Activated CD8-positive, alpha-beta memory T cell treated with anti-CD3 and anti-CD28 coated beads for 4 hours (primary cell): ENCODE data around the gene ZC3H4.
"Not testable (repeated sequence)": the region's sequence is repeated elsewhere in the genome, so short reads cannot be mapped to it uniquely, and the experiment has no call there.

Experiments used
- DNase-seq, 2 donors: peaks; one replicate each; pipeline ENCODE4 v3.0.0-alpha.2; 2020; ENCODE audit warnings: low read depth in 2 of 2

ZC3H4 gene

DNA sequence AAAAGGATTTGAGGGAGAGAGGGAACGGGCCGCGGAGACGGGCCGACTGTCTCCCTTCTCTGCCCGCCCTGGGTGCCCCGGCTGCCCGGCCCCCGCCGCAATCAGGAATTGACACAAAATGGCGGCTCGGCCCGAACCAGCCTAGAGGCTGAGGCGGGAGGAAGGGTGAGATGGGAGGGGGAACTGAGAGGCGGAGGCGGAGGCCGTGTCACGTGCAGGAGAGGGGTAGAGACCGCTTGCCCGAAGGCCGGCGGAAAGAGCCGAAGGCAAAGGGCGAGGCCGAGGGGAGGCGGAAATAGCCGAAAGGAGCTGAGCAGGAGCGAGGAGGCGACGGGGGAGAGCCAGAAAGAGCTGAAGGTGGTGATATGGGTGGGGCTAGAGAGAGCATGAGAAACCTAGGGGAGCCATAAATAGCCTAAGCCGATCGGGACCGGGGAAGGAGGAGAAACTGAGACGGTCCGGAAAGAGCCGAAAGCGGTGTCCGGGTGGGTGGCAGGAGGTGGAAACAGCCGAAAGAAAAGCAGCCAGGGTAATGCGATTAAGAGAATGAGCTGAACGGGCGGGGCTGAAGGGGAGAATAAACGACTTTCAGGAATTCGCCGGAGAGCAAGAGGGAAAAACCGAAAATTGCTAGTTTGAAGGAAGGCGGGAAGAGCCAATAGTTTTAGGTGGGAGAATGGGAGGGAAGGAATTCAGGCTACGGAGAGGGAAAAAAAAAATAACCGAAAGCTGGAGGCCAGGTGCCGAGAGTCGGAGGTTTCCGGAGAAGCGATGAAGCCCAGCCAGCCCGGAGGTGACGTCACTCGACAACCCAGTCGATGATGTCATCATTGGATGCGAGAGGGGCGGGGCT is at the start of gene ZC3H4:
ZC3H4 (minus strand) TSS at position 780 of the 853 bp plus-strand sequence. CDS start 1,192 bp downstream, outside the sequence.
- peak; percentile 97 to 99 for DNase-seq

DNA sequence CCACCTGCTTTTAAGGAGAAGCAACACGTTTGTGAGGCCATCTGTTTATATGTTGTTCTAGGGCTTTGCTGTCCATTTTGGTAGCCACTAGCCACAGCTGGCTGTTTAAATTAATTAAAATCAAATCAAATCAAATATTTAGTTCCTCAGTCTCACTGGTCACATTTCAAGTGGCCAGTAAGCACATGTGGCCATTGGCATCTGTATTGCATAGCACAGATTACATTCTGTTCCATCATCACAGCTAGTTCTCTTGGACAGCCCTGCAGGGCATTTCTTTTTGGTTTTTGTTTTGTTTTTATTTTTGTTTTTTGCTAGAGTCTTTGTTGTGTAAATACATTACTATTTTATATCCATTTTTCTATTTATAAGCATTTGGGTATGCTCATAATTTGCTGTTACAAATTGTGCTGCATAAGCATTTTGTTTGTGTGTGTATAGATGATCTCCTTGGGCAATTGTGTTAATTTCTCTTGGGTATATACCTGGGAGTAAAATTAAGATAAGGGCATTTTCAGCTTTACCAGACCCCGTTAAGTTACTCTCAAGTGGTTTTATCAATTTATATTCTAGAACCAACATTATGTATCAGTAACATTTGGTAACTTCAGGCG is 48.4 kb upstream of the ZC3H4 start:
- DNase-seq = no peak

DNA sequence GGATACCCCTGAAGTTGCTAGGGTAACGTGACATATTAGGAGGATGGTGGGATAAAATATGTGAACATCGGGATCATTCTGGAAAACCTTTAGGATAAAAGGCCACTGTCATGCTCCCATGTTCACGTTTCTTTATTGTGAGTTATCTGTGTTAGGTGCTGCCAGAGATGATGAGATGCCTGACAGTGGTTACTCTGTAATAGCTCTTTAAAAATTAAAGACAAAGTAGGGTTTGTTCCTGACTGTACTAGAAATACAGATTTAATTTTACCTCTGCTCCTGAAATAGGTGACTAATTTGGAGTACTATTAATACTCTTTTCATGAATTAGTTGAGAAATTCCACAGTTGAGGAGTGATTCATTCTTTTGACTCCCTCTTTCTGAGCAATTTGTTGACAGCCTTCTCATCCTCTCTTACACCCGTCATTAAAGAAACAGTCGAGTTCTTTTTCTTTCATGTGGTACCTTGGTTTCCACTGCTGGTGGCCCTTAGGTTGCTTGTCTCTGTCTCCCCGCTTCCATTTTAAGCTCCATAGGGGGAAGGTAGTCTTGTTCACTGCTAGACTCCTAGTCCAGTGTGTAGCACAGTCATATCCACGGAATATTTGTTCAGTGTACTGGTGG is 45.4 kb upstream of the ZC3H4 start:
- peak in 1 of 2 donors; percentile 17 for DNase-seq

DNA sequence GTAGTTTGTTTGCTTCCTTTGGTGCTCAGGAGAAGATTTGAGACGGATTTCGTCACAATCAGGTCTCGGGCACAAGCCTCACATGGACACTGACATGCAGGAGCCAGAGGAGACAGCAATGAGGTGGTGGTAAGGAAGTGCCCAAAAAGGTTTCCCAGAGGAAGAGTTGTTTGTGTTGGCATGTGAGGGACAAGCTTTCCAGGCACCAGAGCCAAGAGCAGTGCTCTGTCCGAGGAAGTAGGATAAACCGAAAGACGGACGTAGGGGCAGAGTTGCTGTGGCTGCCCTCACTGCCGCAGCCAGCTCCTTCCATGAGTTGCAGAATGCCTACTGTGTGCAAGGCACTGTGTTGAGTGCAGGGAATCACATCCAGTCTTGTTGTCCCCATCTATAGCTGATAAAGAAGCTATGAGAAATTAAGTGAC is 44.8 kb upstream of the ZC3H4 start:
- DNase-seq = no peak

DNA sequence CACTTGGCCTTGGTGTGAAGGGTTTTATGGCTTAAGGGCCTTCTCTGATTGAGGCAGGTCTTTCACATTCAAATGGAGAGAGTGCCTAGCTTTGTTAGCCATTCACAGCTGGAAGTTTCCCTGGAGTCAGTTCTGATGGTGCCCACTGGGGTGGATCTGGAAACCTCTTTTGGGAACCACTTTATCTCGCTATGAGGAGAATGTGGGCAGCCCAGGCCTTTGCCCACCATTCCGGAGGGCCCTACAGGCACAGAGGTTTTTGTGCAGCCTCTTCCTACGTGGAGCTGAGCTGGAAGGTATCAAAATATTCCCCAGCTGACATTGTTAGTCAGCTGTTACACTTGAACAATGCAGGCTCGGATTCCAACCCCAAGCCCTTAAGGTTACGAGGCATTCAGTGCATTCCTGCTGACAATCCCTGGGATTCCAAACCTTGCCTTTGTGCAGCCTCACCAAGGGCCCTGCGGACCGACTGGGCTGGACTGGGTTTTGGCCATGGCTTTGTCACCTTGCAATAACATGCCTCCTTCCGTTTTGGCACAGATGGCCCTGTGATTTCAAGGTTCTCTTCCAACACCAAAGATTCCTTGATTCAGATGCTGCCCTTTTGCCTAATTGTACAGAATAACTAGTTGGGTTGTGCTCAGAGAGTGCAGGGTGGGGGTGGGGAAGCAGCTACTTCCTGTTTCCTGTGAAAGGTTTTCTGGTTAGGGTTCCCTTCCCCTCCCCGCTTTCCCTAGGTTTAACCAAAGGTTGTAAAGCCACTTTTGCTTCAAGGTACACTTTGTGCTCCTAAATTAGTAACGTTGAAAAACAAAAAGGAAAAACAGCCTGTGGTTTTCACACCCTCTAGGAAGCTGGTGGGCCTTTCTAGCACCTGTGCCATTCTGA is 44.1 kb upstream of the ZC3H4 start:
- DNase-seq = no peak

DNA sequence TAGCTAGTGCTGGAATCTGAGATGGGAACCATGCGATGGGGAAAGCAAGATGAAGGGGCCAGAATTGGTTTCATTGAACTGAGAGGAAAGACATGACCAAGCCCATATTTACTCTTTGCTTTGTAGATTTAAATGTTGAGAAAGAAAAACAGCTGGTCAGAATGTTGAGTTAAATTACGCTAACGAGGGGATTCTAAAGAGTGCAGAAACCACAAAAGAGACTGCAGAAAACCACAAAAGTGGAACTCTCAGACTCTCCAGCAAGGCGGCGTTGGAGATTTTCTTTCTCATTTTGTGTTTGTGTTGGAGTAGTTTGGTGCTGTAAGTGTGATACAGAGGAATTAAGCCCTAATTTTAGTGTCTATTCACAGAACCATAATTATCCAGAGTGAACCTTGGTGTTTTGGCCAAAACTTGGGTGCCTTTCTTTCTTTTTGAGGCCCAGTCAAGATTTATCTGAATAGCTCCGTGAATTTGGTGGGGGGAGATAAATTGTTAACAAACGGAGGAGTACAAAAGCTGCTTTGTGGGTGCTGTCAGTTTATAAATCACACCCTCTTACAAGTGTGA is 43.4 kb upstream of the ZC3H4 start:
- no peak for DNase-seq

DNA sequence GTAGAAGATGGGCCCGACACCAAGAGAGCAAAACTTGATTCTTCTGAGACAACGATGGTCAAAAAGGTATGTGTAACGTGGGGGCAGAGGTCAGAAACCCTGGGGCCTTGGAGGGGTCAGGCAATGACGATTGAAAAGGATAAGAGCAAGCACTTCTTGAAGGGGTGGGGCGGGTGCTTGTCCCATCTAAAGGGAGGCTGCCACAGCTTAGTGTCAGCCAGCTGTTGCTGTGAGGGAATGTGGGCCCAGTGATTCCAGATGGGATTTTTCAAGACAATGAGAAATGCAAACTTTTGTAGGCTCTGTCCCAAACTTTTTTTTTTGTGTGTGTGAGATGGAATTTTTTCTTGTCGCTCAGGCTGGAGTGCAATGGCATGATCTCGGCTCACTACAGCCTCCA is 41.6 kb upstream of the ZC3H4 start:
- no peak for DNase-seq

DNA sequence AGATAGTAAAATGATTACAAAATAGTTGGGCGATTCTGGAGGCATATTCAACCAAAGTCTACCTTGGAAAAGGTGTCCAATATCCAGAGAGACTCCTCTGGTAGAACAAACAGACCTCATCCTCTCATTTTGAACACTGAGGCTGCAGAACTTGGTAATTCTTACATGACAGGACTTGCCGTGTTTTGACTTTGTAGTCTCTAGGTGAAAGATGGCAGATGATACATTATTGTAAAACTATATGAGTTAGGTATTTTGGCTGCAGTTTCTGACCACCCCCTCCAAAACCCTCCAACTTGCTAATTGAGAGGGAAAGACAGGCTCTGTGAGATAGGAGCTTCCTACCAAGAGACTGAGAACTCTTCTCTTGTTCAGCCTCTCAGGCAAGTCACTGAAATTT is 39.7 kb upstream of the ZC3H4 start:
- no peak for DNase-seq

DNA sequence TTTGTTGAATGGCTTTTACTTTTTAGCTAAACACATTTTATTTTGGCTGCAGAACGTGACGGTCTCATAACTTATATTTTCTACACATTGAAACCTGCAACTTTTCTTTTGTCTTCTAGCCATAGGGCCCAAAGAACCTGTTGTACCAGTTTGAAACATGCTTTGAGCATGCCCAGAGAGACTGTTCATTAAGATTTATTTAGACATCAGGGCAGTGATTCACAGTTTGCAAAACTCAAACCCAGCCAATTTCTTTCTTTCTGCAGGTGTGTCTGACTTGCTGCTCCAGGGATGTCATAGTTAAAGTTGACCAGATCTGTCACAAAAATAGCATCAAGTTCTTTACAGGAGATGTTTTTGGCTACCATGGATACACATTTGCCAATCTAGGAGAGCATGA is 39.1 kb upstream of the ZC3H4 start:
- no peak for DNase-seq

DNA sequence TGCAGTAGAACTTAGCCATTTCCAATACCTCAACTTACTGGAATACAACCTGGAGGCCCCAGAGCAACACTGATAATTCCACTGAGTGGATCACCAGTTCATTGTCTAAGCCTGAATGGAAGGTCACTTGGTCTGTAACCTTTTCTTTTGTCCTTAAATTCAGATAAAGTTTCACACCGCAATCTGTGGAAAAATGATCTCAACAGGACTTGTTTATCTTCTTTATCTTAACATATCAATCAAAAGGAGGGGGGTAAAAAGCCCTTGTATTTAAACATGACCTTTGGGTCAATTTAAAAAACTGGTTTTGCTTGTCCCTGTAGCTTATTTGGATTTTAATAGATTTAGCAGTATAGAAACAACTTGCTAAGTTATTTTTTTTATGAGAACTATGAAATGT is 38.6 kb upstream of the ZC3H4 start:
- DNase-seq = no peak

DNA sequence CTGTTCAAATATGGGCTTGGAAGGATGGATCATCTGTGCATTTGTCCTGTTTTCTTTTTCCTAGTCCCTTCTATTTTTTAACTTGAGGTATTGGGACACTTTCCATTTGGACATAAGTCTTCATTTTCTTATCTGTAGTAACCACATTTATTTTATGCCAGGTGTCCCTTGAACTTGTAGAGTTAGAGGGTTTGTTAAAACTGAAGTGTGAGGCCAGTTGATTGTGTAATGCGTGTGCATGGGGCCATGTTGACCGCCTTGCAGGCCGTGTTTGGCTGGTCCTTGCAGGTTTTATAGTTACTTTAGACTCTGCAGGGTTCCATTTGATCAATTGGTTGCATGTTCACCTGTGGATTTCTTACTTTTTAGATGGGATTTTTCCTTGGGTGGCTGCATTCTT is 38.1 kb upstream of the ZC3H4 start:
- no peak for DNase-seq

DNA sequence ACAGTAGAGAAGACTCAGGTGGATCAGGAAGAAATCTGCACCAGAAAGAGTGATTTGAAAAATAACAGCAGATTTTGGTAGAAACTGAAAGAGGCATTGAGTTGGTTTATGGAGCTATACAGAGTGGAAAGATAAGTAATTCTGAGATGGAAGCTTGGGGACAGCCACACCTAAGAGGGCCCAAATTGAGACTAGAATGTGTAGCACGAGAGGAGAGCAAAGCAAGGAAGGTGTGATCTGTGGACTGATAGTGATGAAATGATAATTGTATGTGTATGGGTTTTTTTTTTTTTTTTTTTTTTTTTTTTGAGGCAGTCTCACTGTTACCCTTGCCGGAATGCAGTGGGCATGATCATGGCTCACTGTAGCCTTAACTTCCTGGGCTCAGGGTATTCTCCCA is 33.3 kb upstream of the ZC3H4 start:
- DNase-seq = no peak

DNA sequence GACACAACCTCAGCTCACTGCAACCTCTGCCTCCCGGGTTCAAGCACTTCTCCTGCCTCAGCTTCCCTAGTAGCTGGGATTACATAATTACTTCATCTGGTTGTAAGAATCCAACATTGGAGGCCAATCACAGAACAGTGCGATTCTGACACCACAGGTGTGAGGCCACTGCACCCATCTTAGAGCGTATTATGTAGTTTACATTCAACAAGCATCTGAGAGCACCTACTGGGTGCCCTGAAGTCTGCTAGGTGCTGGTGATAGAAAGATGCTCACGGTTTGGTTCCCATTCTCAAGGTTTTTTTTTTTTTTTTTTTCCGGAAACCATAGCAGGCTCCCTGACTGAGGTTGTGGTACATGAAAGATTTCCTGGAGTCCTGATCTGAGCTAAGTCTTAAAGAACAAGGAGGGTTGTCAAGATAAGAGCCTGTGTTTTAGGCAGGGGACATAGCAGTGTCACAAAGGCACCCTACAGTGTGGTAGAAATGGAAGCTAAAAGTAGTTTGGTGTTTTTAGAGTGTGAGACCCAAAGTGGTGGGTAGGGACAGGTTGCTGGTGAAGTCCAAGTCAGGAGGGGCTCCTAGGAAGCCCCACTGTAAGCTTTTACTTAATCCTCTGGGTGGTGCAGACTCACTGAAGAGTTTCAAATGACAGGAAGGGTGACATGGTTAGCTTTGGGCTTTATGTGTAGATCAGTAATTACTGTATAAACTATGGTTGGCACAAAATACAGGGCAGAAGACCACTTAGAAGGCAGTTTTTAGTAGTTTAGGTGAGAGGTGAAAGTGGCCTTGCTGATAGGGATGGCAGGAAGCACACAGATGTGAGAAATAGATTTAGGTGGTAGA is 32.3 kb upstream of the ZC3H4 start:
- no peak for DNase-seq

DNA sequence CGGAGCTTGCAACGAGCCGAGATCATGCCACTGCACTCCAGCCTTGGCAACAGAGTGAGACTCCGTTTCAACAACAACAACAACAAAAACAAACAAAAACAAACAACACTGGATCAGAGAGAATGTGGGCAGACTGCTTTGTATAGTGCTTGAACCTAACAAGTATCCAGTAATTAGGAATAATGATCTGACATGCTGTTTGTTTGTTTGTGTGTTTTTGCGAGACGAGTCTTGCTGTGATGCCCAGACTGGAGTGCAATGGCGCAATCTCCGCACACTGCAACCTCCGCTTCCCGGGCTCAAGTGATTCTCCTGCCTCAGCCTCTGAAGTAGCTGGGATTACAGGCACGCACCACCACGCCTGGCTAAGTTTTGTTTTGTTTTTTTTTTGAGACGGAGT is 31.1 kb upstream of the ZC3H4 start:
- DNase-seq = no peak

DNA sequence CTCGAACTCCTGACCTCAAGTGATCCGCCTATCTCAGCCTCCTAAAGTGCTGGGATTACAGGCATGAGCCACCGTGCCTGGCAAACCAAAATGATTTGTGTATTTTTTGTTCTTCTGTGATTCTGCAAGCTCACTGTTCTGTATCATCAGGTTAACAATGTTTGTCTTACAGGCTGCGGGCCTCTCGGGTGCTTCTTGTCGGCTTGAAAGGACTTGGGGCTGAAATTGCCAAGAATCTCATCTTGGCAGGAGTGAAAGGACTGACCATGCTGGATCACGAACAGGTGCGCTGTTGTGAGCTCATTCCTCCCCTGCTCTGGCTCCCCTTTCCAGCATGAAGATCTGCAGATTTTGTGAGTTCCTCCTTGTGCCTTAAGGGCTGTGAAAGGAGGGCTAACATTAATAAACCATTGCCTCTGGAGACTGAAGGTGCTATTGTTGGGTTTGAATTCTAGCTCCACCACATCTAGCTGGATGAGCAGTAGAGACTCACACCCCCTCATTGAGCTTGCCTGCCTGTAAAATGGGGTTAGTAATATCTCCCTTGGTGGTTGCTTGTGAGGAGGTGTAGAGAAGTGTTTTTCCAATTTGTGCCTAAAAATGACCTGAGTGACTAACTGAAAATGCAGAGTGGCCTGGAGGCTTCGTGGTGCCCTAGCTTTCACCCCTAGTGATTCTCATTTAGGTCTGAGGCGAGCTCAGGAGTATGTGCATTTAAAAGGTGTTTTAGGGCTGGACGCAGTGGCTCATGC is 29.9 kb upstream of the ZC3H4 start:
- no peak for DNase-seq

DNA sequence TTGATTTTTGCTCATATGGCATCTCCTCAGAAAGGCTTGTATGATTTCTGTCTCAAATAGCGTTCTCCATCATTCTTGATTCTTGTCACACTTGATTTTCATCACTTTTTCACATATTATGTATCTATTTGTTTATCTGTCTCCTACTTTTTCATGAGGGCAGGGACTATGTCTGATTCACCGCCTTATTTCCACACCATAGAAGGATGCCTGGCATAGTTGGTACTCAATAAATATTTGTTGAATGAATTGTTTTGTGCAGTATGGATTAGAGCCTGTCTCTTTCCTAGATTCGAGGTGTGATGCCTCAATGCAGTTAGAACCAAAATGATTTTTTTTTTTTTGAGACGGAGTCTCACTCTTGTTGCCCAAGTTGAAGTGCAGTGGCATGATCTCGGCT is 29.2 kb upstream of the ZC3H4 start:
- DNase-seq = no peak

DNA sequence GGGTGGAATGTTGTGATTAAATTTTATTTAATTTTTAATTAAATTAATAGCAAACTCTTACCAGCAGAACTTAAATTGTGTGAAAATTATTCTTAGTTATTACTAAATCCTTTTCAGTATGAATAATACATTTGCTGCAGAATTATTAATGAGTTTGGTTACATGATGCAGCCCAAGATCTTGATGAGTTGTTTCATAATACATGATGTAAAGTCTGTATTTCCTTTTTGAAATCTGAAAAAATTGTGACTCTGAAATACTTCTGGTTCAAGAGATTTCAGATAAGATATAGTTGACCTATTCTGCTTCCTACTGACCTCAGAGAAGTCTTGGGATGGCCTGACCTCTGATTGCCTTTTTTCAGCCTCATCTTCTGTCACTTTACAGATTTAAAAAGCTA is 28.1 kb upstream of the ZC3H4 start:
- no peak for DNase-seq

DNA sequence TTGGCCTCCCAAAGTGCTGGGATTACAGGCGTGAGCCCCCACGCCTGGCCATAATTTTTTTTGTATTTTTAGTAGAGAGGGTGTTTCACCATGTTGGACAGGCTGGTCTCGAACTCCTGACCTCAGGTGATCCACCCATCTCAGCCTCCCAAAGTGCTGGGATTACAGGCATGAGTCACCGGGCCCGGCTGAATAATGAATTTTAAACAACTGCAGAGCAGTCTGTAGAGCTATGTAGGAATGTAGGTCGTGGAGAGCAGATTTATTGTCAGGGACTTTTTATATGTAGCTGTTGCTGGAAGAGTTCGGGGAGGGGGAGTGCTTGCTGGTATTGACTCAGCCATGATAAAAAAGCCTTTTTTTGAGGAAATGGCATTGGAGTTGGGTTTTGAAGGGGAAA is 27.7 kb upstream of the ZC3H4 start:
- DNase-seq = not testable (repeated sequence)

DNA sequence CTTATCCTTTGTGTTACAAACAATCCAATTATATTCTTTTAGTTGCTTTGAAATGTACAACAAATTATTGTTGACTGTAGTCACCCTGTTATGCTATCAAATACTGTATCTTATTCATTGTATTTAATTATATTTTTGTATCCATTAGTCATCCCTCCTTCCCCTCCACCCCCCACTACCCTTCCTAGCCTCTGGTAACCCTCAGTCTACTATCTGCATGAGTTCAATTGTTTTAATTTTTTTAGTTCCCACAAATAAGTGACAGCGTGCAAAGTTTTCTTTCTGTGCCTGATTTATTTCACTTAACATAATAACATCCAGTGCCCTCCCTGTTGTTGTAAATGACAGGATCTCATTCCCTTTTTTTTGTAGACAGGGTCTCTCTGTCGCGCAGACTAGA is 21.6 kb upstream of the ZC3H4 start:
- DNase-seq = no peak

DNA sequence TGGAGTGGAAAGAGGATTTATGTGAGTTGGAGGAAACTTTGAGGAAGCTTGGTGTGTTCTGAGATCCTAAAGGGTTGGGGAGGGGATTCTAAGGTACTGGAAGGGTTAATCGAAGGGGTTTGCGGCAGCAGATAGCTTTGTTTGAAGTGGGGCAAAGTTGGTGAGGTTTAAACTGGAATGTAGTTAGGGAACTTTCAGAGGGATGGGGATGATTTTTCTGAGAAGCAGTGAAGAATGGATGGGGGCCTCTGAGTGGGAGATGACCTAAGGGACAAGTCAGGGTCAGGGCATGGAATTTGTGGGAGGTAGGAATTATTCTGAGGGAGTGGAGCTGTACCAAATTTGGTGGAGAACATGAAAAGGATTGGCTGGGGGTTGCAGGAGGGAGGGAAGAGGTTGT is 21.0 kb upstream of the ZC3H4 start:
- DNase-seq = no peak
